SIG-M5 (cell line): ENCODE measurements around the gene SYT13.

Experiments
- DNase-seq: peaks from one replicate; lab custom pipeline; 2025; lab: John Stamatoyannopoulos, UW

SYT13 gene

GRCh38 chr11:45285930-45286632 lies at the start of gene SYT13:
Gene SYT13, minus strand, starts transcription at chr11:45286341. Its CDS starts 134 bp downstream, at chr11:45286207.
- DNase-seq, result no peak

- no peak for DNase-seq
Measured at GRCh38 chr11:45335434-45335833, 49.3 kb upstream of the SYT13 start.

GRCh38 chr11:45334836-45335235 lies 48.7 kb upstream of the SYT13 start:
- DNase-seq, result no peak

- DNase-seq, result no peak
Measured at GRCh38 chr11:45334410-45334809, 48.3 kb upstream of the SYT13 start.

GRCh38 chr11:45333001-45333971 lies 47.1 kb upstream of the SYT13 start:
- no peak for DNase-seq

- no peak for DNase-seq
Measured at GRCh38 chr11:45332276-45332934, 46.3 kb upstream of the SYT13 start.

GRCh38 chr11:45331839-45332238 lies 45.7 kb upstream of the SYT13 start:
- no peak for DNase-seq

- DNase-seq, result no peak
Measured at GRCh38 chr11:45328726-45329125, 42.6 kb upstream of the SYT13 start.

- DNase-seq, result no peak
Measured at GRCh38 chr11:45324459-45324858, 38.3 kb upstream of the SYT13 start.

GRCh38 chr11:45323601-45324249 lies 37.6 kb upstream of the SYT13 start:
- no peak for DNase-seq

- no peak for DNase-seq
Measured at GRCh38 chr11:45322891-45323600, 36.9 kb upstream of the SYT13 start.

- DNase-seq, result no peak
Measured at GRCh38 chr11:45322111-45322705, 36.1 kb upstream of the SYT13 start.

GRCh38 chr11:45321669-45322068 lies 35.5 kb upstream of the SYT13 start:
- no peak for DNase-seq

- no peak for DNase-seq
Measured at GRCh38 chr11:45321031-45321595, 35.0 kb upstream of the SYT13 start.

GRCh38 chr11:45320371-45320770 lies 34.2 kb upstream of the SYT13 start:
- DNase-seq, result no peak

GRCh38 chr11:45319077-45319476 lies 32.9 kb upstream of the SYT13 start:
- no peak for DNase-seq

GRCh38 chr11:45318516-45318915 lies 32.4 kb upstream of the SYT13 start:
- no peak for DNase-seq

- no peak for DNase-seq
Measured at GRCh38 chr11:45316258-45316657, 30.1 kb upstream of the SYT13 start.

- DNase-seq, result no peak
Measured at GRCh38 chr11:45314900-45315299, 28.8 kb upstream of the SYT13 start.

GRCh38 chr11:45313171-45313865 lies 27.2 kb upstream of the SYT13 start:
- no peak for DNase-seq
